ENCODE data around the gene CCM2L.

CCM2L gene

DNA sequence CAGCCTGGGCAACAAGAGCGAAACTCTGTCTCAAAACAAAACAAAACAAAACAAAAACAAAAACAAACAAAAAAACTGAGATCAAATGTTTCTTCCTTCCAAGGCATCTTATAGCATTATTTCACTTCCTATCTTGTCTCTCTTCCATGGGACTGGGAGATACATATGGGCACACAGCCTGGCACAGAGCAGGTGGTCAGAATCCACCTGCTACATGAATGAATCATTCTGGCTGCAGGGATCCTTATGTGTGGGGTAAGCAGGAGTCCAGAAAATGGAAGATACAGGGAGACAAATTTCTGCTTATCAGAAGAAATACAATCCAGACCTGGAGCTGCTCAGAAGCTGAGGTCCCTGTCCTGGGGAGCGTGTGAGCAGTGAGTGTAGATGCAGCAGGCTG is 18.2 kb upstream of the CCM2L start:
- no peak for DNase-seq (ENCODE audit: low read depth)

GRCh38 chr20:31996996-31997395 is 13.2 kb upstream of the CCM2L start:
- no peak for DNase-seq (ENCODE audit: low read depth)

DNA sequence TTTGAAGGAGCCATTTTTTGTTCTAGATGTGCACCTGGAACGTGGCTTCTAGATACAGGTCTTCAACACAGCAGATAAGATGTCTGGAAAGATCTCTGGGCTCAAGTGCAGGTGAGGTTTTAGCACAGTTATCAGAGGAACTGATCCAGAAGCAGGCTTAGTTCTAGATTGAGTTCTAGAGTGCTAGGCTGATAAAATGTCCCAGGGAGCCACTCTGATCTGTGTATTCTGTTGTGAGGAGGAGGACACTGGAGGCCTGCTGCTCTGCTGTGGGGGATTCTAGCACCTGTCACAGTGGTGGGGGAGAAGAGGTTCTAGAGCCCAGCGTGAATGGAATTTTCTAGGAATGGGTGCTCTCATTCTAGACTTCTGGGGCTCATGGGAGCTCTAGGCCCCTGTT is 12.0 kb upstream of the CCM2L start:
- DNase-seq (ENCODE audit: low read depth): no peak

GRCh38 chr20:32003325-32003724 is 6.9 kb upstream of the CCM2L start:
- no peak for DNase-seq (ENCODE audit: low read depth)

DNA sequence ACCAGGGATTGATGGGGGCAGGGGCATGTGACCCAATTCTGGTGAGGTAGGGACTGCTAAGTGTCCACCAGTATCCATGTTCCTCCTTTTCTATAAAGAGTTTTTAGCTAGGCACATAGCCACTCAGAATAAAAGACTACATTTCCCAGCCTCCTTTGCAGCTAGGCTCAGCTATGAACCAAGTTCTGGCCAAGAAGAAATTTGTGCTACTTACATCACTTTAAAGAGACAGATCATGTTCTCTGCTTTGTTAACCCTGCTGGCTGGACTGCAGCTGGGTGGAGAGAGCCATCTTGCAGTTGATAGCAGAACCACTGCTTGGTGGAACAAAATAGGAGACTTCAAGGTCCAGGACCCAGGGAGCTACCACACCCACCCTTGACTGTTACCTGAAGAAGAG is 5.3 kb upstream of the CCM2L start:
- DNase-seq (ENCODE audit: low read depth): no peak

GRCh38 chr20:32006053-32006452 is 4.2 kb upstream of the CCM2L start:
- no peak for DNase-seq (ENCODE audit: low read depth)

- no peak for DNase-seq (ENCODE audit: low read depth)
Measured at GRCh38 chr20:32006841-32007786, 3.1 kb upstream of the CCM2L start.

DNA sequence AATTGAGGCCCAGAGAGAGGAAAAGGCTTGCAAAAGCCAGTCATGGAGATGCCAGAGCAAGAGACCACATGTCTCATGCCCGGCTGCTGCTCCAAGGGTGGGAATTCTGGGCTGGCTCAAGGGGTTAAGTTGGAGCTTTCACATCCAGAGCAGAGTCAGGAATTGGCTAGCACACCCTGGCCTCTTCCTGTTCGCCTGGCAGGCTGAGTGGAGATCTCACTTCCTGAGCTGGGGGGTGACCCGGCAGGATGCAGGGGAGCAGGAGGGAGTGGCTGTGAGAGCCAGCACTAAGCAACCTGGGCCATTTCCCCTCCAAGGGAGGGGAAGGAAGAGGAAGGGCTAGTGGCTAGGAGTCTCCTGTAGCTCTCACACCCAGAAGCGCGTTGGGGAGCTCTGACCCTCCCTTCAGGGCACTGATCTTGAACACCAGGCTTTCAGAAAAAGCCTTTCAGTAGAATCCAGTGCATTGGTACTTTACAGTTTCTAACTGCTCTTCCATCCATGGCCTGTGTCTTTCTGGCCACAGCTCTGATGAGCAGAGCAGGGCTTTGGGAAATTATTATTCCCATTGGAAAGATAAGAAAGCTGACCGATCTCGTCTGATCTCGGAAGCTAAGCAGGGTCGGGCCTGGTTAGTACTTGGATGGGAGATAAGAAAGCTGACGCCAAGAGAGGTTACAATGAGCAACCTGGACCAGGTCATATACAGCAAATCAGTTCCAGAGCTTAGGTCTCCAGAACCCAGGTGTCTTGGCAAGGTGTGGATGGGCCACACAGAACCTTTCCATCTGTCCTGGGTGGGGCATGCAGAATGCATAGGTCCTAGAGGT is 2.2 kb upstream of the CCM2L start:
- no peak for DNase-seq (ENCODE audit: low read depth)

- DNase-seq (ENCODE audit: low read depth): no peak
Measured at GRCh38 chr20:32009564-32009963, 674 bp upstream of the CCM2L start.

DNA sequence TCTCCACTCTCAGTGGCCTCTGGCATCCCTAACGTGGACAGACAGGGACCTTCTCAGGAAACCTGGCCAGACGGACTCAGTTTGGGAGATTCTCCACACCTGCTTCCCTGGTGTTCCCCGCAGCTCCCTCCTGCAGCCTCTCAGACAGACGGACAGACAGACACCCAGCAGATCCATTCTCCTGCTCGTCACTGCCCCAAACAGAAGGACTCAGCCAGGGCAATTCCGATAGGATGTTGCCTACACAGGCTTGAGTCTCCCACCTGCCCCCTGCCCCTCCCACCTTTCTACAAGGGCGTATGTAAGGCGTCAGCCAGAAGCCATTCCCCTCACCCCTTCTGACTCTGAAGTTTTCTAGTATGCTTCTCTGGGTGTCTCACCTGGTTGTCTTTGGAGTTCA is 428 bp downstream of the CCM2L start:
- DNase-seq (ENCODE audit: low read depth): no peak

GRCh38 chr20:32012159-32012688 is 2.0 kb downstream of the CCM2L start:
- no peak for DNase-seq (ENCODE audit: low read depth)

- DNase-seq (ENCODE audit: low read depth): no peak
Measured at GRCh38 chr20:32013326-32013725, 3.1 kb downstream of the CCM2L start.

DNA sequence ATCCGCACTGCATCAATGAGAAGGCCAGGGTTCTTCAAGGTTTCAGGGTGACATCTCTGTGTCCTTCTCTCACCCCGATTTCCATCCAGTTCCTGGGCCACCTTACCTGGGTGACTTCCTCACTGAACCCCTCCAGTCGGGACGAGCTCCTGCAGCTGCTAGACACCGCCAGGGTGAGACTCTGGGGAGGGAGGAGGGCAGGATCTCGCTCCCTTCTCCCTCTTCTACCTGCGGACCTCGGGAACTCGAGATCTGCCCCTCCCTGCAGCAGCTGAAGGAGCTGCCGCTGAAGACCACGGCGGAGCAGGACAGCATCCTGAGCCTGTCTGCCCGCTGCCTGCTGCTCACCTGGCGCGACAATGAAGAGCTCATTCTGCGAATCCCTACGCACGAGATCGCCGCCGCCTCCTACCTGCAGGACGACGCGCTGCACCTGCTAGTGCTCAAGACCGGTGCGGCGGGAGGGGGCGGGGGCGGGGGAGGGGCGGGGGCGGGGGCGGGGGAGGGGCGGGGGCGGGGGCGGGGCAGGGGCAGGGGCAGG is 7.5 kb downstream of the CCM2L start:
- DNase-seq (ENCODE audit: low read depth): no peak

DNA sequence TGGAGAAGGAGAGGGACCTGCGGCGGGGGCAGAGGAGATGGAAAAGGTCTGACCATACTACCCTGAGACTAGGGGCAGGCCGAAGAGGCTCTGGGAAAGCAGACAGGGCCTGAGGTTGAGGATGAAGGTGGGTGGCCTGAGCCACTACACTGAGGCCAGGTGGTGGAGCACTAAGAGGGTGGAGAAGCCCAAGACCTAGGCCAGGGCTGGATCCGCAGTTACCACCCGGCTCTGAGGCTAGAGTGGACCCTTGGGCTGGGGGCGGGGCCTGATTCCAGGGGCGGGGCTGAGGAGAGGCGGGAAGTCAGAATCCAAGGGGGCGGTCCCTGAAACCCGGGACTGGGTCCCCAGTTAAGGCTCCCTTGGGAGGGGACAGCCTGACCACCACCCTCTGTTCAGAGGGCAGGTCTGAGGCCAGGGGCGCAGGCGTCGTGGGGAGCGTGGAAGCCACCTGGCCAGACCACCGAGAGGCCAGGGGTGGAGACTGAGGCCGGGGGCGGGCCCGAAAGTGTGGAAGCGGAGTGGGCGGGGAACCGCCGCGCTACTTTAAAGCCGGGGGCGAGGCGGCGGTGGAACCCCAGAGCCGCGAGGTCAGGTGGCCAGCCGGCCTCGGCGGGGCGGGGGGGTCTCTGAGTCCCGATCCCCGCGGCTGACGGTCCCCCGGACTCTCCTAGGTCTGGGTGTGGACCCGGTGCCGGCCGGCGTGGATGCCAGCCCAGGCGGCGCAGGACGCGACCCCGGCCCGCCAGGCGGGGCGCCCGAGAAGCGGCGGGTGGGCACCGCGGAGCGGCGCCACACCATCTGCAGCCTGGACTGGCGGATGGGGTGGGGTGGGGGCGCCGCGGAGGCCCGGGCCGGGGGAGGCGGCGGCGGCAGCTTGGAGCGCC is 8.3 kb downstream of the CCM2L start:
- no peak for DNase-seq (ENCODE audit: low read depth)

DNA sequence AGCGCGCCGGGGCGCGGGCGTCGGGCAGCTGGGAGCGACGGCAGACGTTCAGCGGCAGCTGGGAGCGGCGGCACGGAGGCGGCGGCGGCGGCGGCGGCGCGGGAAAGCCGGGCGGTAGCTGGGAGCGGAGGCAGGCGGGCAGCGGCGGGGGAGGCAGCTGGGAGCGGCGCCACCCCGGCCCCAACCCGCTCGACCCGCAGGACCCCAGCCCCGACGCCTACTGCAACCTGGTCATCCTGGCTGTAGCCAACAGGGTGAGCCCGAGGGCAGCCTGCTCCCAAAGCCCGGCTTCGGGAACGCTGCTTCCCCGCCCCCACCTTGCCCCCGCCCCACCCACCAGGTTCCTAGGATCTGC is 8.9 kb downstream of the CCM2L start:
- DNase-seq (ENCODE audit: low read depth): no peak

GRCh38 chr20:32019563-32020463 is 9.6 kb downstream of the CCM2L start:
- no peak for DNase-seq (ENCODE audit: low read depth)

- DNase-seq (ENCODE audit: low read depth): no peak
Measured at GRCh38 chr20:32021091-32021490, 10.9 kb downstream of the CCM2L start.

GRCh38 chr20:32024683-32025295 is 14.6 kb downstream of the CCM2L start:
- no peak for DNase-seq (ENCODE audit: low read depth)

DNA sequence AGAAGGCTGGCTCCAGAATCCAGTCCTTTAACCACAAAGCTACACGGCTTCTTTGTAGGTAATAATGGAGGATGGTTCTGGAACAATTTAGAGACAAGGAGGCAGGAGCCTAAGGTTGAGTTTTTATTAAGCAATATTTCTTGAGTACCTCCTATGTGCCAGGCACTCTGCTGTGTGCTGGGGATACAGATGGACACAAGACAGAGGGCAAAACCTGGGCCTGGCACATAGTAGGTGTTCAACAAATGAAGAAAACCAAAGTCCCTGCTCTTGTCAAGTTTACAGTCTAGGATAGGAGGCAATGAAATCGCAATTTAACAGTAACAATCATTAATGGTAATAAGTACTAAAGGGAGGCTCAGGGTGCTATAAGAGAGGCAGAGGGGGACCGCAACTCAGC is 17.4 kb downstream of the CCM2L start:
- DNase-seq (ENCODE audit: low read depth): no peak
